Left colon (tissue), 2 donors: ENCODE results near the gene RNF146. TPM values are rescaled to one million over a fixed set of nuclear protein-coding genes. Genes with fewer than 3 reads are reported as not detected.
"Not testable (repeated sequence)": the region's sequence is repeated elsewhere in the genome, so short reads cannot be mapped to it uniquely, and the experiment has no call there.

Experiments used
- ATAC-seq: fragments of 200-7000 bp; cut with Tn5 transposase; one replicate; pipeline ENCODE4 v1.9.1; 2020; ENCODE audit warnings: mild to moderate bottlenecking, moderate library complexity
- DNase-seq, 2 donors: peaks; one replicate each; pipeline ENCODE4 v3.0.0-alpha.2; 2020
- intact Hi-C, 2 donors: fragments of 100-400 bp; cut with DNase I in 1 of 2; cut with micrococcal nuclease in 1 of 2; formaldehyde crosslinking; loops; one replicate each; pipeline versions ENCODE4 v1.11.2 to v1.14.0; 2022; cut with DNase I, micrococcal nuclease
- total RNA-seq, 2 donors: library from RNA; stranded (reverse); fragmentation: NEBNext Ultra II Directional; extraction: Animal tissue kit (Norgen Biotek cat#: 25700); gene quantifications; one replicate each; pipeline ENCODE4 v1.2.1, GENCODE V29; 2021
- donor health status: DM: no; HTN: no; CAD: no.
- donor health status: DM: yes; HTN: yes; CAD: no.

RNF146 gene
- total RNA-seq, 2 donors from 2014 or later, result 24.5 to 26.7 TPM

DNA sequence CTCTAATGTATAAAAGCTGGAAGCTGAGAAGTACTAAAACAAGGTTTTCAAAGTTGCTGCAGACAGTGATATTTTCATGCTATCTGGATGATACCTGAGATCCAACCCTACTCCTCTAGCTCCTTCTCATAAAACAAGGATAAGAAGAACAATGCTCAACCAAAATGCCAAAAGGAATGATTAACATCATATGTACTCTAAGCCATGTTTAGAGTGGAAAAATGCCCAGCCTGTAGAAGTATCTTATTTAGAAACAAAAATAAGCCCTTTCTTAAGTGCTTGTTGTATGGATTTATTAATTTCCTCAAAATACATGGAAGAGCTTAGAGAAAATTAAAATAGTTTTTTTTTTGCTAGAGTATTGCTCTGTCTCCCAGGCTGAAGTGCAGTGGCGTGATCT is 53.0 kb downstream of the RNF146 start:
- no peak for DNase-seq
- intact Hi-C loops, result no loop called here

DNA sequence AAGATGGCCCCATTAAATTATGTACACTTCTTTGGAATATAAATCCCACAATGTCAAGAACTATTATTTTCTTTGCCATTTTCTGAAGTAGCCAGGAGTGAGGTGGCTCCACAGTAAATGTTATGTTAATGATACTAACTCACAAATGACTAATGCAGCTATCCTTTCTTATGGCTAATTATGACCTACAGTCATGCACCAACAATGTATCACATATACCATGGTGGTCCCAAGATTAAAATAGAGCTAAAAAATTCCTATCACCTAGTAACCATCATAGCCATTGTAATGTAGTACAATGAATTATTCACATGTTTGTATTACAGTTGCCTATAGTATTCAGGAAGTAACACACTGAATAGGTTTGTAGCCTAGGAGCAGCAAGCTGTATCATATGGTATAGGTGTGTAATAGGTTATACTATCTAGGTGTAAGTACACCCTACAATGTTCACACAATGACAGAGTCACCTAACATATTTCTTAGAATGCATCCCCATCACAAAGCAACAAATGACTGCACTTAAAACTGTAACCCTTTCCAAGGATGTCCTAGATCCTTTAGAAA is 61.5 kb downstream of the RNF146 start:
- intact Hi-C loops, result no loop called here
- no peak for ATAC-seq

More for the DNA sequence above, 53.0 kb downstream of the RNF146 start:
- no peak for ATAC-seq

DNA sequence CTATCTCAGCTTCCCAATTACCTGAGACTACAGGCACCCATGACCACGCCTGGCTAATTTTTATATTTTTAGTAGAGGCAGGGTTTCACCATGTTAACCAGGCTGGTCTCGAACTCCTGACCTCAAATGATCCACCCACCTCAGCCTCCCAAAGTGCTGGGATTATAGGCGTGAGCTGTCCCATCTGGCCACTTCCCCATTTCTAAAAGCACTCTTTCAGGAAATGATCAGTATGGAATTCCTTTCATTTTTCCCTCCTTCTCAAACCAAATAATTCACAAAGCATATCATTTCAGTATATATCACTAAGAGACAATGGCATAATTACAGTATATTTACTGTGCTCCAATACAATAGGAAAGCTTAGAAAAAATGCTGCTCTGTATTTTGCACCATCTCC is 64.6 kb downstream of the RNF146 start:
- ATAC-seq, intact Hi-C loops: not testable (repeated sequence)

More for the DNA sequence above, 61.5 kb downstream of the RNF146 start:
- no peak for DNase-seq

DNA sequence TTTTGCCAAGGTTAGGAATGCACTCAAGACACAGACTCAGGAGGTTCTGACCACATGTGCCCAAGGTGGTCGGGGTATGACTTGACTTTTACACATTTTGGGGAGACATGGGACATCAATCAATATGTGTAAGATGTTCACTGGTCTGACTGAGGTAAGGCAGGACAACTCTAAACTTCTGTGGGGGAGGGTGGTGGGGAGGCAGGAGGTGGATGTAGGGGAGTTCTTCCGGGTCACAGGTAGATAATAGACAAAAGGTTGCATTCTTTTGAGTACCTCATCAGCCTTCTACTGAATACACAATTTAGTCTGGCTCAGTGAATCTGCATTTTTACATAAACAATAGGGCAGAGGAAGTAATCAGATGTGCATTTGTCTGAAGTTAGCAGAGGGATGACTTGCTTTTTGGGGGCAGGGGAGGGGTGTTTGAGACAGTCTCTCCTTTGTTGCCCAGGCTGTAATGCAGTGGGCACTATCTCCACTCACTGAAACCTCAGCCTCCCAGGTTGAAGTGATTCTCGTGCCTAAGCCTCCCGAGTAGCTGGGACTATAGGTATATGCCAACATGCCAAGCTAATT is 65.8 kb downstream of the RNF146 start:
- intact Hi-C loops, result no loop called here
- DNase-seq (no peak), ATAC-seq (no peak)

More for the DNA sequence above, 64.6 kb downstream of the RNF146 start:
- DNase-seq, result not testable (repeated sequence)

Other genes starting within 250 kb of the RNF146 start
- gene RSPO3, start 148.2 kb upstream of the RNF146 start, total RNA-seq, result 1 to 10 TPM; 2.3 to 6.2 TPM
- 10 to 100 TPM; 55.3 to 97.9 TPM for gene ECHDC1, start 76.7 kb downstream of the RNF146 start, total RNA-seq
- 1 to 10 TPM; 1.5 to 6.5 TPM for gene KIAA0408, start 192.5 kb downstream of the RNF146 start, total RNA-seq